ENCODE measurements around the gene MAP1S.
"Not testable (repeated sequence)": the region's sequence is repeated elsewhere in the genome, so short reads cannot be mapped to it uniquely, and the experiment has no call there.

MAP1S gene

GRCh38 chr19:17764348-17764747 is 45.1 kb downstream of the MAP1S start:
- no peak for DNase-seq

- DNase-seq = no peak
Observed at GRCh38 chr19:17765069-17765618, 45.9 kb downstream of the MAP1S start.

GRCh38 chr19:17766543-17767131 is 47.4 kb downstream of the MAP1S start:
- DNase-seq = peak; percentile 29

GRCh38 chr19:17767559-17767958 is 48.3 kb downstream of the MAP1S start:
- DNase-seq = no peak

GRCh38 chr19:17770613-17771012 is 51.3 kb downstream of the MAP1S start:
- DNase-seq = no peak

- no peak for DNase-seq
Observed at GRCh38 chr19:17772172-17772571, 52.9 kb downstream of the MAP1S start.

GRCh38 chr19:17775245-17775927 is 56.1 kb downstream of the MAP1S start:
- DNase-seq = no peak

- DNase-seq = no peak
Observed at GRCh38 chr19:17775991-17776803, 56.9 kb downstream of the MAP1S start.

- not testable (repeated sequence) for DNase-seq
Observed at GRCh38 chr19:17777840-17778239, 58.6 kb downstream of the MAP1S start.

GRCh38 chr19:17778251-17778967 is 59.1 kb downstream of the MAP1S start:
- peak; percentile 23 for DNase-seq

GRCh38 chr19:17778968-17779929 is 60.0 kb downstream of the MAP1S start:
- no peak for DNase-seq

GRCh38 chr19:17780781-17781180 is 61.5 kb downstream of the MAP1S start:
- no peak for DNase-seq

- not testable (repeated sequence) for DNase-seq
Observed at GRCh38 chr19:17783721-17784120, 64.4 kb downstream of the MAP1S start.
